SK-N-SH treated with all-trans-retinoic acid at 6 μM for 48 hours (cell line): ENCODE data around the gene ACTL10.
"Not testable (repeated sequence)": the region's sequence is repeated elsewhere in the genome, so short reads cannot be mapped to it uniquely, and the experiment has no call there.

Experiments used
- ATAC-seq: fragments of 200-7000 bp; cut with Tn5 transposase; 3 replicates; pipeline ENCODE4 v1.9.1; 2020; ENCODE audit warnings: mild to moderate bottlenecking, moderate library complexity
- ARNTL ChIP-seq: fragments of 450-650 bp; formaldehyde crosslinking; IDR thresholded peaks from 2 replicates; pipeline ENCODE4 v1.5.0; 2020; ENCODE audit warnings: low read depth, mild to moderate bottlenecking, moderate library complexity, borderline replicate concordance
- BACH2 ChIP-seq: fragments of 250-450 bp; sonication (Bioruptor Pico); IDR thresholded peaks from 2 replicates; pipeline ENCODE4 v1.9.0; 2021; ENCODE audit warnings: mild to moderate bottlenecking, borderline replicate concordance
- CSDC2 ChIP-seq: fragments of 250-450 bp; sonication (Bioruptor Pico); IDR thresholded peaks from 2 replicates; pipeline ENCODE4 v1.5.0; 2020; ENCODE audit warnings: mild to moderate bottlenecking, moderate library complexity
- ESRRG ChIP-seq: fragments of 250-450 bp; sonication (Bioruptor Pico); IDR thresholded peaks from 2 replicates; pipeline ENCODE4 v1.6.1; 2021; ENCODE audit warnings: mild to moderate bottlenecking
- GLIS3 ChIP-seq: fragments of 250-450 bp; sonication (Bioruptor Pico); IDR thresholded peaks from 2 replicates; pipeline ENCODE4 v1.5.0; 2020; ENCODE audit warnings: mild to moderate bottlenecking, moderate library complexity
- ISL1 ChIP-seq: fragments of 250-450 bp; sonication (Bioruptor Pico); IDR thresholded peaks from 2 replicates; pipeline ENCODE4 v2.1.2; 2022; ENCODE audit warnings: mild to moderate bottlenecking, moderate library complexity
- OSR1 ChIP-seq: fragments of 250-450 bp; sonication (Bioruptor Pico); IDR thresholded peaks from 2 replicates; pipeline ENCODE4 v1.8.0; 2022; ENCODE audit warnings: moderate library complexity, mild to moderate bottlenecking, inconsistent platforms
- RARB ChIP-seq: fragments of 250-450 bp; sonication (Bioruptor Pico); IDR thresholded peaks from 2 replicates; pipeline ENCODE4 v1.8.0; 2021; ENCODE audit warnings: mild to moderate bottlenecking, moderate library complexity
- TCF4 ChIP-seq: fragments of 250-450 bp; sonication (Bioruptor Pico); IDR thresholded peaks from 2 replicates; pipeline ENCODE4 v1.8.0; 2021; ENCODE audit warnings: mild to moderate bottlenecking, moderate library complexity, borderline replicate concordance
- TOX ChIP-seq: fragments of 250-450 bp; sonication (Bioruptor Pico); IDR thresholded peaks from 2 replicates; pipeline ENCODE4 v1.8.0; 2021; ENCODE audit warnings: mild to moderate bottlenecking, moderate library complexity, borderline replicate concordance
- ZC3H10 ChIP-seq: fragments of 250-450 bp; sonication (Bioruptor Pico); IDR thresholded peaks from 2 replicates; pipeline ENCODE4 v1.5.1; 2021; ENCODE audit warnings: mild to moderate bottlenecking, moderate library complexity
- ZNF565 ChIP-seq: fragments of 450-650 bp; formaldehyde crosslinking; conservative IDR thresholded peaks from 2 replicates; pipeline ENCODE4 v1.5.0; 2020; ENCODE audit warnings: low read depth, mild to moderate bottlenecking, moderate library complexity
- ZNF70 ChIP-seq: fragments of 450-650 bp; formaldehyde crosslinking; IDR thresholded peaks from 2 replicates; pipeline ENCODE4 v1.5.0; 2020; ENCODE audit warnings: mild to moderate bottlenecking, moderate library complexity
- ZNF8 ChIP-seq: fragments of 450-650 bp; formaldehyde crosslinking; IDR thresholded peaks from 2 replicates; pipeline ENCODE4 v1.5.0; 2020; ENCODE audit warnings: mild to moderate bottlenecking, moderate library complexity
- TF ChIP-seq, protein P1 (sequence below): fragments of 250-450 bp; sonication (Bioruptor Pico); IDR thresholded peaks from 2 replicates; pipeline ENCODE4 v1.8.0; 2020; ENCODE audit warnings: mild to moderate bottlenecking, moderate library complexity, borderline replicate concordance
- TF ChIP-seq, protein P2 (sequence below): fragments of 250-450 bp; sonication (Bioruptor Pico); IDR thresholded peaks from 2 replicates; pipeline ENCODE4 v1.8.0; 2021; ENCODE audit warnings: low read depth, mild to moderate bottlenecking, moderate library complexity, borderline replicate concordance
- TF ChIP-seq, protein P3 (sequence below): fragments of 250-450 bp; sonication (Bioruptor Pico); IDR thresholded peaks from 2 replicates; pipeline ENCODE4 v1.5.1; 2020; ENCODE audit warnings: low read depth, mild to moderate bottlenecking, moderate library complexity
- TF ChIP-seq, protein P4 (sequence below): fragments of 250-450 bp; sonication (Bioruptor Pico); IDR thresholded peaks from 2 replicates; pipeline ENCODE4 v1.5.1; 2021; ENCODE audit warnings: mild to moderate bottlenecking, moderate library complexity
- TF ChIP-seq, protein P5 (sequence below): fragments of 250-450 bp; sonication (Bioruptor Pico); IDR thresholded peaks from 2 replicates; pipeline ENCODE4 v1.5.0; 2020; ENCODE audit warnings: mild to moderate bottlenecking, moderate library complexity

ACTL10 gene

DNA sequence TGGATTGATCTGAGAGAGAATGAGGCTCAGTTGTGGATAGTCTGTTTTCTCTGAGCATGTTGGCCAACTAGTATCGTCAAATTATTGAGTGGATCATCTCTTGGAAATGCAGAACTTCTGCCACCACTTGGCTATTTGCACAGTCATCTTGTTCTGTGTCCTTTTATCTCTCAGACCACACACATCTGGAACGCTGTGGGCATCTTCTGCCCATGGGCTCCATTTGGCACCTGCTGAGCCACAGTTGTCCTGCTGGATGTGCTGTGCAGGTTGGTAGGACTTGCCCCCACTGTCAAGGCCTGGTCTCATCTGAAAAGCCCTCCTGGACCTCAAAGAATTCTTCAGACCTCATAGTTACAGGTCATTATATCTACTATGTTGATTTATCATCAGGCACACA, 21.3 kb upstream of the ACTL10 start (continued):
- TF ChIP-seq, protein P1, sequence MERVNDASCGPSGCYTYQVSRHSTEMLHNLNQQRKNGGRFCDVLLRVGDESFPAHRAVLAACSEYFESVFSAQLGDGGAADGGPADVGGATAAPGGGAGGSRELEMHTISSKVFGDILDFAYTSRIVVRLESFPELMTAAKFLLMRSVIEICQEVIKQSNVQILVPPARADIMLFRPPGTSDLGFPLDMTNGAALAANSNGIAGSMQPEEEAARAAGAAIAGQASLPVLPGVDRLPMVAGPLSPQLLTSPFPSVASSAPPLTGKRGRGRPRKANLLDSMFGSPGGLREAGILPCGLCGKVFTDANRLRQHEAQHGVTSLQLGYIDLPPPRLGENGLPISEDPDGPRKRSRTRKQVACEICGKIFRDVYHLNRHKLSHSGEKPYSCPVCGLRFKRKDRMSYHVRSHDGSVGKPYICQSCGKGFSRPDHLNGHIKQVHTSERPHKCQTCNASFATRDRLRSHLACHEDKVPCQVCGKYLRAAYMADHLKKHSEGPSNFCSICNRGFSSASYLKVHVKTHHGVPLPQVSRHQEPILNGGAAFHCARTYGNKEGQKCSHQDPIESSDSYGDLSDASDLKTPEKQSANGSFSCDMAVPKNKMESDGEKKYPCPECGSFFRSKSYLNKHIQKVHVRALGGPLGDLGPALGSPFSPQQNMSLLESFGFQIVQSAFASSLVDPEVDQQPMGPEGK (CRISPR knock-in tag): no peak
- TF ChIP-seq OSR1 (CRISPR knock-in tag) (no peak), RARB (CRISPR knock-in tag) (no peak)

DNA sequence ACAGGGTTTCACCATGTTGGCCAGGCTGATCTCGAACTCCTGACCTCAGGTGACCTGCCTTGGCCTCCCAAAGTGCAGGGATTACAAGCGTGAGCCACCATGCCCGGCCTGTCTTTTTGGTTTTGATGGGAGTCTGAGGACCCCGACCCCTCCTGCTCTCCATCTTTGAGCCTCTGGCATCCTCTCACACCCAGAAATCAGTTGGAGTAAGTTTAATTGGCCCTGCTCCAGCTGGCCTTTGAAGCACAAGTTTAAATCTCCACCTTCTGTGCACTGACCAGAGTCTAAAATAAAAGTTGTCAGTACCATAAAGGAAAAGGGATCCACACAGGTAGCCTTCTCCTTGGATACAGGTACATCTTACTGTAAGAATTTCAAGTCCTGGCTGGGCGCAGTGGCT, 20.6 kb upstream of the ACTL10 start:
- no peak for ATAC-seq
- TF ChIP-seq ZNF8 (CRISPR knock-in tag) (no peak), ZC3H10 (CRISPR knock-in tag) (no peak), CSDC2 (no peak), OSR1 (CRISPR knock-in tag) (no peak), TOX (no peak), BACH2 (CRISPR knock-in tag) (no peak), TCF4 (CRISPR knock-in tag) (no peak), RARB (CRISPR knock-in tag) (no peak), ZNF565 (CRISPR knock-in tag) (no peak)

DNA sequence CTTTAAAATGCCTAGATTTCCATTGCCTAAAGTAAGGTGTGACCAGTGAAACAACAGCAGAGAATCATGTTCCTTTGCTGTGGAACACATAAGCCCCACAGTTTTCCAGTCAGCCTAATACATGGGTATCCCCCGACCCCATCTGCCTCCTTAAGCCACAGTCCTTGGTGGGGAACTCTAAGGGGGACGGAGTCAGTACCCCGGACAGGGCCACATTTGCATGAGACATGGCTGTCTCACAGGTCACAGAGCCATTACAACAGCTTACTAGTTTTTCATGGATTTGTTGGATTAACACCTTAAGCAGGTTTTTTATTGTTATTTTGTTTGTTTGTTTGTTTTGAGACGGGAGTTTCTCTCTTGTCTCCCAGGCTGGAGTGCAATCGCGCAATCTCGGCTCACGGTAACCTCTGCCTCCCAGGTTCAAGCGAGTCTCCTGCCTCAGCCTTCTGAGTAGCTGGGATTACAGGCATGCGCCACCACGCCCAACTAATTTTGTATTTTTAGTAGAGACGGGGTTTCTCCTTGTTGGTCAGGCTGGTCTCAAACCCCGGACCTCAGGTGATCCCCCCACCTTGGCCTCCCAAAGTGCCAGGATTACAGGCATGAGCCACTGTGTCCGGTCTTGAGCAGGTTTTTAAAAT, 19.7 kb upstream of the ACTL10 start:
- ATAC-seq: not testable (repeated sequence)

DNA sequence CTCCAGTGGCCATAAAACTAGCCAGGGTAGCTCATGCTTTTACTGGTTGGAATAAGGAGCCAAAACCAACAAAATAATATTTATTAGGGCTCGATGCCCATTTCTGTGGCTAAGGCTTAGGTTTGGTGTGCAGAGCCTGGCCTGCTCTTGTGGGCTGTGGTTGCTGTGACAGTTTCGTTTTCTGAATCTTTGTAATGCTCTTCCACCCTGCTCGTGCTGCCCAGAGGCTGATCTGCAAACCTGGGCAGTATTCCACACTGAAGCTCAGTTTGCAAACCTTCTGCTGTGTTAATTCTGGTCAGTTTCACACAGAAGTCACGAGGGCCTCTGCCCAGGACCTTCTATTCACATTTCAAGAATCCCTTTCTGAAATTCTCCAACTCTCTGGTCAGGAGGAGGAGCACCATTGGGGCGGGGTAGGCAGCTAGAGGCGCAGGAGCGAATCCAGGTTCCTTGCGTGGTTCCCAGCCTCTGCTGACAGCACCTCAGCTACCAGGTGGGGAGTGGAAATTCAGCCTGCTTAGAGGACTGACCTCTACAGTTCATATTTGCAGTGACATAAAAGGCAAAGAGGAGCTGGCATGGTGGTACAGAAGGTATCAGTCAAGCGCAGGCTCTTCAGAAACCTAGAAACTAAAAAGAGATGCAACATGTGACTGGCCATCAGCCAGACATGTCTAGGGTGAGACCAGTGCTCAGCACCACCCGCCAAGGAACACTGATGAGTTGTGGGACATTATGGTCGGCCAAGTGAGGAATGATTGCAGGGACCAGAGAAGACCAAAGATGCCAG, 18.9 kb upstream of the ACTL10 start:
- ATAC-seq: no peak
- TF ChIP-seq, protein P2, sequence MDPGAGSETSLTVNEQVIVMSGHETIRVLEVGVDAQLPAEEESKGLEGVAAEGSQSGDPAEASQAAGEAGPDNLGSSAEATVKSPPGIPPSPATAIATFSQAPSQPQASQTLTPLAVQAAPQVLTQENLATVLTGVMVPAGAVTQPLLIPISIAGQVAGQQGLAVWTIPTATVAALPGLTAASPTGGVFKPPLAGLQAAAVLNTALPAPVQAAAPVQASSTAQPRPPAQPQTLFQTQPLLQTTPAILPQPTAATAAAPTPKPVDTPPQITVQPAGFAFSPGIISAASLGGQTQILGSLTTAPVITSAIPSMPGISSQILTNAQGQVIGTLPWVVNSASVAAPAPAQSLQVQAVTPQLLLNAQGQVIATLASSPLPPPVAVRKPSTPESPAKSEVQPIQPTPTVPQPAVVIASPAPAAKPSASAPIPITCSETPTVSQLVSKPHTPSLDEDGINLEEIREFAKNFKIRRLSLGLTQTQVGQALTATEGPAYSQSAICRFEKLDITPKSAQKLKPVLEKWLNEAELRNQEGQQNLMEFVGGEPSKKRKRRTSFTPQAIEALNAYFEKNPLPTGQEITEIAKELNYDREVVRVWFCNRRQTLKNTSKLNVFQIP (CRISPR knock-in tag): no peak
- TF ChIP-seq GLIS3 (CRISPR knock-in tag): no peak
- no peak for TF ChIP-seq ARNTL (CRISPR knock-in tag)
- TF ChIP-seq ZNF70 (CRISPR knock-in tag): no peak
- no peak for TF ChIP-seq RARB (CRISPR knock-in tag)
- TF ChIP-seq, protein P3, sequence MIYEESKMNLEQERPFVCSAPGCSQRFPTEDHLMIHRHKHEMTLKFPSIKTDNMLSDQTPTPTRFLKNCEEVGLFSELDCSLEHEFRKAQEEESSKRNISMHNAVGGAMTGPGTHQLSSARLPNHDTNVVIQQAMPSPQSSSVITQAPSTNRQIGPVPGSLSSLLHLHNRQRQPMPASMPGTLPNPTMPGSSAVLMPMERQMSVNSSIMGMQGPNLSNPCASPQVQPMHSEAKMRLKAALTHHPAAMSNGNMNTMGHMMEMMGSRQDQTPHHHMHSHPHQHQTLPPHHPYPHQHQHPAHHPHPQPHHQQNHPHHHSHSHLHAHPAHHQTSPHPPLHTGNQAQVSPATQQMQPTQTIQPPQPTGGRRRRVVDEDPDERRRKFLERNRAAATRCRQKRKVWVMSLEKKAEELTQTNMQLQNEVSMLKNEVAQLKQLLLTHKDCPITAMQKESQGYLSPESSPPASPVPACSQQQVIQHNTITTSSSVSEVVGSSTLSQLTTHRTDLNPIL (CRISPR knock-in tag): no peak
- TF ChIP-seq, all 23 proteins: peak for 0

DNA sequence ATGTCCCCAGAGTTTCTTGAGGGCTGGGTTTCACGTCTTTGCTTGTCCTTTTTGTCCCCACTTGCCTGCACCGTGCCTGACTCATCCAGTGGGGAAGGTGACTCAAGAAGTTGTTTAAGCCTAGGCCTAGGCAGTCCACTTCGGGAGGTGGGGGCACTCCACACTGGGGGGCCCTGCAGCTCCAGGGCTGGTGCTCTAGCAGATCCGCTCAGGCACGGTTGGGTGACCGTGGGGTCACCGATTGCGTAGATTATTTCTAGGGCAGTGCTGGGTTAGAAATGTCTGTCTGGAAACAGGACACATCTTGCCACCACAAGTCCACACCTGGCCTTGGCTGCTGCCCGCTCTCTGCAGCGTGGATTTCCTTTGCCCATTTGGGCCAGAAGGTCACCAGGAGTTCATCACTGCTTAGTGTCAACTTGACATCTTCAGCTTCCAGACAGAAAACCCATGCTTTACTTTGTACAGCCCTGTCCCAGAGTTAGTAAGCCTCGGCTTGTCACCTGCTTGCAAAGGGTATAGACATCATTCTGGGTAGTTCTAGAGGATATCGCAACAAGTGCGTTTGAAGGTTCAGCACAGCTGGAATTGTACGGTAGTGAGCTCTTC, 18.2 kb upstream of the ACTL10 start:
- no peak for ATAC-seq
- TF ChIP-seq, protein P4, sequence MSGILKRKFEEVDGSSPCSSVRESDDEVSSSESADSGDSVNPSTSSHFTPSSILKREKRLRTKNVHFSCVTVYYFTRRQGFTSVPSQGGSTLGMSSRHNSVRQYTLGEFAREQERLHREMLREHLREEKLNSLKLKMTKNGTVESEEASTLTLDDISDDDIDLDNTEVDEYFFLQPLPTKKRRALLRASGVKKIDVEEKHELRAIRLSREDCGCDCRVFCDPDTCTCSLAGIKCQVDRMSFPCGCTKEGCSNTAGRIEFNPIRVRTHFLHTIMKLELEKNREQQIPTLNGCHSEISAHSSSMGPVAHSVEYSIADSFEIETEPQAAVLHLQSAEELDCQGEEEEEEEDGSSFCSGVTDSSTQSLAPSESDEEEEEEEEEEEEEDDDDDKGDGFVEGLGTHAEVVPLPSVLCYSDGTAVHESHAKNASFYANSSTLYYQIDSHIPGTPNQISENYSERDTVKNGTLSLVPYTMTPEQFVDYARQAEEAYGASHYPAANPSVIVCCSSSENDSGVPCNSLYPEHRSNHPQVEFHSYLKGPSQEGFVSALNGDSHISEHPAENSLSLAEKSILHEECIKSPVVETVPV (CRISPR knock-in tag): no peak
- peak; percentile 5; the same call in 1 of the 2 replicates for TF ChIP-seq ZNF70 (CRISPR knock-in tag)

DNA sequence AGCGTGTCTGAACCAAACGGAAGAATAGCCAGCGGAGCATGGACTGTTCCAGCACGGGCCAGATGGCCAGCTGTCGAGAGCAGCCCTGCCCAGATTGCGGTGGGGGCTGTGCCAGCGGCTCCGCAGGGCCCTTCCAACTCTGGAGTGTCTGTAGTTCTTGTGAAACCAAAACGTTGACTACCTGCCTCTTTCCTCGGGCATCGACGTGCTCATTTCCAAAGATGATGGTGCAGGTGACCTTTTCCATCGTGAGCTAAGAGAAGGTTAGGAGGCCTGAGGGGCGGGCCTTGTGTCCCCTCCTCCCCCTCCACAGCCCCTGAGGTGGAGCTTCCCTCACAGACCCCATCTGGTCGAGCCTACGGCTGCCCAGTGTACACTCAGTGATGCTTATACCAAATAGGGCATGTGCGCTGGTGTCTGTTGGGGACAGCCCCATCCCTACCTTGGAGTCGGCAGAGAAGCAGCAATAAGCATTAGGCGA, 17.5 kb upstream of the ACTL10 start:
- ATAC-seq: peak; percentile 8; the same call in 1 of the 3 replicates
- TF ChIP-seq, protein P5, sequence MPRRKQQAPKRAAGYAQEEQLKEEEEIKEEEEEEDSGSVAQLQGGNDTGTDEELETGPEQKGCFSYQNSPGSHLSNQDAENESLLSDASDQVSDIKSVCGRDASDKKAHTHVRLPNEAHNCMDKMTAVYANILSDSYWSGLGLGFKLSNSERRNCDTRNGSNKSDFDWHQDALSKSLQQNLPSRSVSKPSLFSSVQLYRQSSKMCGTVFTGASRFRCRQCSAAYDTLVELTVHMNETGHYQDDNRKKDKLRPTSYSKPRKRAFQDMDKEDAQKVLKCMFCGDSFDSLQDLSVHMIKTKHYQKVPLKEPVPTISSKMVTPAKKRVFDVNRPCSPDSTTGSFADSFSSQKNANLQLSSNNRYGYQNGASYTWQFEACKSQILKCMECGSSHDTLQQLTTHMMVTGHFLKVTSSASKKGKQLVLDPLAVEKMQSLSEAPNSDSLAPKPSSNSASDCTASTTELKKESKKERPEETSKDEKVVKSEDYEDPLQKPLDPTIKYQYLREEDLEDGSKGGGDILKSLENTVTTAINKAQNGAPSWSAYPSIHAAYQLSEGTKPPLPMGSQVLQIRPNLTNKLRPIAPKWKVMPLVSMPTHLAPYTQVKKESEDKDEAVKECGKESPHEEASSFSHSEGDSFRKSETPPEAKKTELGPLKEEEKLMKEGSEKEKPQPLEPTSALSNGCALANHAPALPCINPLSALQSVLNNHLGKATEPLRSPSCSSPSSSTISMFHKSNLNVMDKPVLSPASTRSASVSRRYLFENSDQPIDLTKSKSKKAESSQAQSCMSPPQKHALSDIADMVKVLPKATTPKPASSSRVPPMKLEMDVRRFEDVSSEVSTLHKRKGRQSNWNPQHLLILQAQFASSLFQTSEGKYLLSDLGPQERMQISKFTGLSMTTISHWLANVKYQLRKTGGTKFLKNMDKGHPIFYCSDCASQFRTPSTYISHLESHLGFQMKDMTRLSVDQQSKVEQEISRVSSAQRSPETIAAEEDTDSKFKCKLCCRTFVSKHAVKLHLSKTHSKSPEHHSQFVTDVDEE (CRISPR knock-in tag): no peak
- TF ChIP-seq ZNF70 (CRISPR knock-in tag) (no peak), ZNF8 (CRISPR knock-in tag) (no peak), ESRRG (CRISPR knock-in tag) (no peak), TCF4 (CRISPR knock-in tag) (no peak; the same call in 1 of the 2 replicates), CSDC2 (no peak), ISL1 (CRISPR knock-in tag) (no peak), RARB (CRISPR knock-in tag) (no peak)
